Parathyroid adenoma (tissue), 2 donors: ENCODE results near the gene TLE6.

Source experiments
- H2AFZ ChIP-seq: fragments of 300-600 bp; sonication (generic); one replicate; pipeline ENCODE4 v1.7.0; 2017; ENCODE audit warnings: antibody characterized with exemption, mild to moderate bottlenecking
- H3K27ac ChIP-seq: fragments of 300-600 bp; sonication (generic); one replicate; pipeline ENCODE4 v1.7.0; 2017
- H3K27me3 ChIP-seq: fragments of 300-600 bp; sonication (generic); one replicate; pipeline ENCODE4 v1.7.0; 2017; ENCODE audit warnings: low read length; ENCODE audit not compliant: control insufficient read depth, insufficient read depth
- H3K36me3 ChIP-seq: fragments of 300-600 bp; sonication (generic); one replicate; pipeline ENCODE4 v1.7.0; 2017; ENCODE audit warnings: low read length; ENCODE audit not compliant: control insufficient read depth, insufficient read depth
- H3K4me1 ChIP-seq: fragments of 300-600 bp; sonication (generic); one replicate; pipeline ENCODE4 v1.7.0; 2017; ENCODE audit warnings: control low read depth
- H3K4me2 ChIP-seq: fragments of 300-600 bp; sonication (generic); one replicate; pipeline ENCODE4 v1.7.0; 2017; ENCODE audit warnings: low read length
- H3K4me3 ChIP-seq: fragments of 300-600 bp; sonication (generic); one replicate; pipeline ENCODE4 v1.7.0; 2017; ENCODE audit warnings: low read depth, low read length
- H3K79me2 ChIP-seq: fragments of 300-600 bp; sonication (generic); one replicate; pipeline ENCODE4 v1.7.0; 2017; ENCODE audit warnings: control low read depth
- H3K9ac ChIP-seq: fragments of 300-600 bp; sonication (generic); one replicate; pipeline ENCODE4 v1.7.0; 2017; ENCODE audit warnings: mild to moderate bottlenecking
- H3K9me3 ChIP-seq: fragments of 300-600 bp; sonication (generic); one replicate; pipeline ENCODE4 v1.7.0; 2017; ENCODE audit warnings: low read length; ENCODE audit not compliant: control insufficient read depth
- CTCF ChIP-seq: fragments of 300-600 bp; sonication (generic); IDR thresholded peaks from one replicate; pipeline ENCODE4 v1.7.0; 2017; ENCODE audit warnings: antibody characterized with exemption, mild to moderate bottlenecking
- donor health status: primary hyperparathyroidism.

Gene TLE6

DNA sequence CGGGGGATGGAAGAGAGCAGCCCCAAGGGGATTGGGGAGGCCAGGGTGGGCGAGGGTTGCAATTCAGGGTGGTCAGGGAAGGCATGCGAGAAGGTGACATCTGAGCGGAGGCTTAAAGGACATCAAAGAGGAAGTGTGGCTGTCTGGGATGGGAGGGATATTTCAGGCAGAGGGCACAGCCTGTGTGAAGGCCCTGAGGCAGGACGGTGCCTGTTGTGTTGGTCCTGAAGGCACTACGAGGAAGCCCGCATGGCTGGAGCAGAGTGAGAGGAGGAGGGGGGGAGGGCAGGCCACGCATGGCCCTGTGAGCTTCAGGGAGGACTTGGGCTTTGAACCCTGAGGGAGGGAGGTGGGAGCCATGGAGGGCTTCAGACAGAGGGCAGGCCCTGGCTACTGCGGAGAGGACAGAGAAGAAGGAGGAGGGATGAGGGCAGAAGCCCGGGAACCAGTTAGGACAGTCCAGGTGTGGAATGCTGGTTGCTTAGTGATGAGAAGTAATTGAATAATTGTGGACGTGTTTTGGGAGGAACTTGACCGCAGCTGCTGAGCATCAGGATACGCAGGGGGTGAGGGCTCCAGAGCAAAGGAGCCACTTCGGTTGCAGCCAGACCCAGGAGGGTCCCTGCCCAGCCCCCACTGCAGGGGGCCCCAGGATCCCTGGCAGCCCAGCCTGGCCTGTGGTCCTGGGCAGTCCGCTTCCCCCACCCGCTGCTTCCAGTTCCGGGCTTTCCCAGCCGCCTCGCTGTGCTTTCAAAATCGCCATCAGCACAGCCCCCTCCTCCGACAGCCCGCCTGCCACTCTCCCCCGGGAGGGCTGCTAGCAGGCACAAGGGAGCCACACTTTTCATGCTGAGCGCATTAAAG is 6.2 kb downstream of the TLE6 start:
- Histone ChIP-seq H3K4me3 (peak overlapping the region; percentile 57), H3K36me3 (no peaks in the 10 kb centered on the region), H3K4me1 (peaks cover 27% of the 10 kb centered on the region), H3K9me3 (no peaks in the 10 kb centered on the region), H2AFZ (peak overlapping the region; percentile 97), H3K79me2 (no peaks in the 10 kb centered on the region), H3K27me3 (no peaks in the 10 kb centered on the region), H3K4me2 (peak overlapping the region; percentile 92), H3K27ac (peak overlapping the region; percentile 93), H3K9ac (no peak overlapping the region)
- TF ChIP-seq CTCF: no peak

DNA sequence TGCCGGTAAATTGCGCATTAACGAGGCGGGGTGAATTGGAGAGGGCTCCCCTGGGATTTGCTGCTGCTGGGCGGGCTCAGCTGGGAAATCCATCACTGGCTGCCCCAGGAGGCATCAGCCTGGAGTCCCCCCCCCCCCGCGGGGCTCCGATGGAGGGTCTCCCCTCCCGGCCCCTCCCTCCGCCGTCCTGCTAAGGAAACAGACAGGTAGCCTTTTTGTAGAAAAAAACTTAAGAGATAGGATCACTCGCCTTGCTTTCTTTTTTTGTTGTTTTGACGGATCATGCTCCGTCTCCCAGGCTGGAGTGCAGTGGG is 6.8 kb downstream of the TLE6 start:
- H3K9me3 ChIP-seq: no peaks in the 10 kb centered on the region
- no peaks in the 10 kb centered on the region for H3K79me2 ChIP-seq
- peaks cover 24% of the 10 kb centered on the region for H3K4me1 ChIP-seq
- peak overlapping the region; percentile 57 for H3K4me3 ChIP-seq
- H2AFZ ChIP-seq: peak overlapping the region; percentile 97
- H3K4me2 ChIP-seq: peak overlapping the region; percentile 92
- H3K9ac ChIP-seq: no peak overlapping the region
- no peak for TF ChIP-seq CTCF
- no peaks in the 10 kb centered on the region for H3K36me3 ChIP-seq
- no peaks in the 10 kb centered on the region for H3K27me3 ChIP-seq
- peak overlapping the region; percentile 93 for H3K27ac ChIP-seq

DNA sequence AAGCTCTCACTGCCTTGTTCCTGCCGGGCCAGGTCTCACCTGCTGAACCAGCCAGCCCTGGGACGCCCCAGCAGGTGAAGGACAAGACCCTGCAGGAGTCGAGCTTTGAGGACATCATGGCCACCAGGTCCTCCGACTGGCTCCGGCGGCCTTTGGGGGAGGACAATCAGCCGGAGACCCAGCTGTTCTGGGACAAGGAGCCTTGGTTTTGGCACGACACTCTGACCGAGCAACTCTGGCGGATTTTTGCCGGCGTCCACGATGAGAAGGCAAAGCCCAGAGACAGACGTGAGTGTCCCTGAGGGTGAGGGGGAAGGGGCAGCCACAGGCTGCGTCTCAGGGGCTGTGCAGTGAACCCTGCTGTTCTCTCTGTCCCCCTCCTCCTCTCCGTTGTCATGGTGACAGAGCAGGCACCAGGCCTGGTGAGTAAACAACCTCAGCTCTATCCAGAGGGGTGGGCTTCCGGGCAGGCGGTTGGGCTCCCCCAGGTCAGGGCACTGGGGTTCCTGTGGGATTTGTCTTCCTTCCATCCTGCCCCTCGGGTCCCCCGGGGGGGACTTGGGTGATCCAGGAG is 9.7 kb downstream of the TLE6 start:
- Histone ChIP-seq H2AFZ (no peak overlapping the region), H3K9me3 (no peaks in the 10 kb centered on the region), H3K4me2 (no peak overlapping the region), H3K4me3 (no peak overlapping the region), H3K79me2 (no peaks in the 10 kb centered on the region), H3K4me1 (peaks cover 24% of the 10 kb centered on the region), H3K27ac (no peak overlapping the region), H3K9ac (no peak overlapping the region), H3K36me3 (no peaks in the 10 kb centered on the region), H3K27me3 (no peaks in the 10 kb centered on the region)
- no peak for TF ChIP-seq CTCF

GRCh38 chr19:2987797-2988196 is 10.4 kb downstream of the TLE6 start:
- TF ChIP-seq CTCF: no peak
- H3K4me3 ChIP-seq: no peak overlapping the region
- H3K79me2 ChIP-seq: no peaks in the 10 kb centered on the region
- no peak overlapping the region for H3K4me2 ChIP-seq
- H3K27me3 ChIP-seq: no peaks in the 10 kb centered on the region
- no peak overlapping the region for H3K9ac ChIP-seq
- H2AFZ ChIP-seq: no peak overlapping the region
- no peaks in the 10 kb centered on the region for H3K36me3 ChIP-seq
- no peaks in the 10 kb centered on the region for H3K9me3 ChIP-seq
- no peak overlapping the region for H3K27ac ChIP-seq
- H3K4me1 ChIP-seq: peaks cover 17% of the 10 kb centered on the region

GRCh38 chr19:2988568-2988967 is 11.2 kb downstream of the TLE6 start:
- no peak overlapping the region for H3K9ac ChIP-seq
- no peaks in the 10 kb centered on the region for H3K27me3 ChIP-seq
- no peak overlapping the region for H3K4me3 ChIP-seq
- no peak overlapping the region for H3K4me2 ChIP-seq
- H3K36me3 ChIP-seq: no peaks in the 10 kb centered on the region
- no peaks in the 10 kb centered on the region for H3K9me3 ChIP-seq
- no peaks in the 10 kb centered on the region for H3K79me2 ChIP-seq
- TF ChIP-seq CTCF: no peak
- no peak overlapping the region for H3K27ac ChIP-seq
- H3K4me1 ChIP-seq: peaks cover 9% of the 10 kb centered on the region
- no peak overlapping the region for H2AFZ ChIP-seq
